HepG2 (cell line): ENCODE data around the gene CLEC3A.

Source experiments
- CREB1 ChIP-seq, 2 experiments: fragments of 450-650 bp in 1 of 2; IDR thresholded peaks; 2 replicates each; pipeline ENCODE4 v1.6.1; 2016 to 2017; ENCODE audit warnings: control low read depth in 1 of 2, mild to moderate bottlenecking in 1 of 2, missing compliant biosample characterization in 1 of 2, missing genetic modification characterization in 1 of 2
- EP300 ChIP-seq, 3 experiments: sonication (generic) in 1 of 3; formaldehyde crosslinking in 1 of 3; IDR thresholded peaks; 2 replicates each; pipeline versions ENCODE4 v1.5.1 to v1.6.1; 2011 to 2020; ENCODE audit warnings: low read depth in 2 of 3, low read length in 2 of 3, borderline replicate concordance in 1 of 3, improper control_type of control experiment in 1 of 3, mild to moderate bottlenecking in 1 of 3, missing genetic modification reagents in 1 of 3, moderate library complexity in 1 of 3
- FOXM1 ChIP-seq: sonication (generic); formaldehyde crosslinking; IDR thresholded peaks from 2 replicates; pipeline ENCODE4 v1.5.0; 2020; ENCODE audit warnings: missing genetic modification reagents
- MAFK ChIP-seq, 2 experiments: IDR thresholded peaks in 1 of 2; conservative IDR thresholded peaks in 1 of 2; 2 replicates each; pipeline ENCODE4 v1.6.1; 2011; ENCODE audit warnings: improper control_type of control experiment in 2 of 2, low read length in 2 of 2
- RBM22 ChIP-seq: fragments of 200-400 bp; formaldehyde crosslinking; optimal IDR thresholded peaks from 2 replicates; pipeline ENCODE3; 2017; ENCODE audit warnings: mild to moderate bottlenecking, low read length, moderate library complexity
- TAF1 ChIP-seq: sonication (generic); formaldehyde crosslinking; IDR thresholded peaks from 2 replicates; pipeline ENCODE4 v1.4.0; 2020; ENCODE audit warnings: missing genetic modification reagents
- TARDBP ChIP-seq: sonication (generic); formaldehyde crosslinking; IDR thresholded peaks from 2 replicates; pipeline ENCODE4 v1.8.0; 2022; ENCODE audit warnings: mild to moderate bottlenecking, missing genetic modification reagents
- ZFP36 ChIP-seq: fragments of 150-350 bp; IDR thresholded peaks from 2 replicates; pipeline ENCODE4 v1.6.1; 2018; ENCODE audit warnings: borderline replicate concordance, low read length, low read depth; ENCODE audit not compliant: partially characterized antibody
- ZNF121 ChIP-seq: sonication (generic); formaldehyde crosslinking; IDR thresholded peaks from 2 replicates; pipeline ENCODE4 v1.5.0; 2020; ENCODE audit warnings: mild to moderate bottlenecking, missing genetic modification reagents
- ZNF768 ChIP-seq: sonication (generic); formaldehyde crosslinking; IDR thresholded peaks from 2 replicates; pipeline ENCODE4 v1.4.0; 2020; ENCODE audit warnings: missing genetic modification reagents
- ZNF891 ChIP-seq: sonication (generic); formaldehyde crosslinking; IDR thresholded peaks from 2 replicates; pipeline ENCODE4 v1.5.0; 2020; ENCODE audit warnings: mild to moderate bottlenecking, missing genetic modification reagents
- TF ChIP-seq, protein P1 (sequence below): sonication (generic); formaldehyde crosslinking; IDR thresholded peaks from 2 replicates; pipeline ENCODE4 v1.5.0; 2020; ENCODE audit warnings: mild to moderate bottlenecking, missing genetic modification reagents, moderate library complexity
- TF ChIP-seq, protein P2 (sequence below): sonication (generic); formaldehyde crosslinking; IDR thresholded peaks from 2 replicates; pipeline ENCODE4 v1.5.0; 2020; ENCODE audit warnings: missing genetic modification reagents

DNA sequence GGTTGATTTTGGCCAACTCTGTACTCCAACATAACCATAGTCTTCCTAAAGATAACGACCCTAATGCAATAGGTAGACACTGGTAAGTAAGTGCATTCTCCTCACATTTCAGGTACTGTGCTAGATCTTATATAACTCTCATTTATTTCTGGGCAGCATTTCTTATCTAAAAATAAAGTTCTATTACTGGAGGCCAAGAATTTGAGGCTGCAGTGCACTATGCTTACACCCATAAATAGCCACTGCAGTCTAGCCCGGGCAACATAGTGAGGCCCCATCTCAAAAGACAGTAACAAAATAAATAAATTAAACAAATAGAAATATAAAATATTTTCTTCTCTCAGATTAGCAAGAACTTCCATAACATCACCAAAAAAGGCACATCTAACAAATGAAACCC is 12.7 kb downstream of the CLEC3A start:
- TF ChIP-seq ZNF768 (CRISPR knock-in tag), result no peak
- no peak for TF ChIP-seq TARDBP (CRISPR knock-in tag)
- TF ChIP-seq MAFK (conservative IDR thresholded peaks at IDR 0.05 in 1 of 2, IDR thresholded peaks at IDR 0.05 in 1 of 2; ENCODE audit: low read length in 2 of 2), result no peak
- TF ChIP-seq EP300 (IDR thresholded peaks at IDR 0.05; ENCODE audit: low read depth in 2 of 2, low read length in 2 of 2), result no peak
- TF ChIP-seq EP300 (CRISPR knock-in tag; IDR thresholded peaks at IDR 0.05; ENCODE audit: borderline replicate concordance), result no peak
- TF ChIP-seq, protein P1, sequence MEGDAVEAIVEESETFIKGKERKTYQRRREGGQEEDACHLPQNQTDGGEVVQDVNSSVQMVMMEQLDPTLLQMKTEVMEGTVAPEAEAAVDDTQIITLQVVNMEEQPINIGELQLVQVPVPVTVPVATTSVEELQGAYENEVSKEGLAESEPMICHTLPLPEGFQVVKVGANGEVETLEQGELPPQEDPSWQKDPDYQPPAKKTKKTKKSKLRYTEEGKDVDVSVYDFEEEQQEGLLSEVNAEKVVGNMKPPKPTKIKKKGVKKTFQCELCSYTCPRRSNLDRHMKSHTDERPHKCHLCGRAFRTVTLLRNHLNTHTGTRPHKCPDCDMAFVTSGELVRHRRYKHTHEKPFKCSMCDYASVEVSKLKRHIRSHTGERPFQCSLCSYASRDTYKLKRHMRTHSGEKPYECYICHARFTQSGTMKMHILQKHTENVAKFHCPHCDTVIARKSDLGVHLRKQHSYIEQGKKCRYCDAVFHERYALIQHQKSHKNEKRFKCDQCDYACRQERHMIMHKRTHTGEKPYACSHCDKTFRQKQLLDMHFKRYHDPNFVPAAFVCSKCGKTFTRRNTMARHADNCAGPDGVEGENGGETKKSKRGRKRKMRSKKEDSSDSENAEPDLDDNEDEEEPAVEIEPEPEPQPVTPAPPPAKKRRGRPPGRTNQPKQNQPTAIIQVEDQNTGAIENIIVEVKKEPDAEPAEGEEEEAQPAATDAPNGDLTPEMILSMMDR, result no peak
- no peak for TF ChIP-seq FOXM1
- no peak for TF ChIP-seq ZNF121 (CRISPR knock-in tag)
- TF ChIP-seq RBM22, result no peak
- TF ChIP-seq CREB1 (IDR thresholded peaks at IDR 0.05), result no peak
- TF ChIP-seq CREB1 (CRISPR knock-in tag; IDR thresholded peaks at IDR 0.05), result no peak
- TF ChIP-seq, protein P2, sequence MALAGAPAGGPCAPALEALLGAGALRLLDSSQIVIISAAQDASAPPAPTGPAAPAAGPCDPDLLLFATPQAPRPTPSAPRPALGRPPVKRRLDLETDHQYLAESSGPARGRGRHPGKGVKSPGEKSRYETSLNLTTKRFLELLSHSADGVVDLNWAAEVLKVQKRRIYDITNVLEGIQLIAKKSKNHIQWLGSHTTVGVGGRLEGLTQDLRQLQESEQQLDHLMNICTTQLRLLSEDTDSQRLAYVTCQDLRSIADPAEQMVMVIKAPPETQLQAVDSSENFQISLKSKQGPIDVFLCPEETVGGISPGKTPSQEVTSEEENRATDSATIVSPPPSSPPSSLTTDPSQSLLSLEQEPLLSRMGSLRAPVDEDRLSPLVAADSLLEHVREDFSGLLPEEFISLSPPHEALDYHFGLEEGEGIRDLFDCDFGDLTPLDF (CRISPR knock-in tag), result no peak
- no peak for TF ChIP-seq ZNF891
- TF ChIP-seq TAF1 (CRISPR knock-in tag), result no peak
- no peak for TF ChIP-seq ZFP36
